Aorta (tissue), 5 donors: ENCODE results near the gene LRFN3. TPM values are rescaled to one million over a fixed set of nuclear protein-coding genes. Genes with fewer than 3 reads are reported as not detected.

Experiments
- ATAC-seq: fragments of 200-7000 bp; cut with Tn5 transposase; one replicate; pipeline ENCODE4 v1.9.1; 2022; ENCODE audit warnings: moderate library complexity; ENCODE audit not compliant: low FRiP score
- DNase-seq, 2 donors: peaks; one replicate each; pipeline ENCODE4 v3.0.0-alpha.2; 2020
- H3K27ac ChIP-seq, 2 donors: one replicate each; pipeline ENCODE4 v1.5.1; 2013; ENCODE audit warnings: low read length in 2 of 2, mild to moderate bottlenecking in 2 of 2, moderate library complexity in 2 of 2, control low read depth in 1 of 2, inconsistent platforms in 1 of 2, low read depth in 1 of 2
- H3K27me3 ChIP-seq, 2 donors: one replicate each; pipeline ENCODE4 v1.6.1; 2013; ENCODE audit warnings: control low read depth in 1 of 2, low read length in 1 of 2, mild to moderate bottlenecking in 1 of 2, moderate library complexity in 1 of 2; ENCODE audit not compliant: insufficient read depth in 2 of 2, control insufficient read depth in 1 of 2
- H3K36me3 ChIP-seq, 2 donors: one replicate each; pipeline ENCODE4 v1.6.1; 2013; ENCODE audit warnings: control low read depth in 1 of 2, low read length in 1 of 2, mild to moderate bottlenecking in 1 of 2; ENCODE audit not compliant: insufficient read depth in 2 of 2, control insufficient read depth in 1 of 2
- H3K4me1 ChIP-seq, 2 donors: one replicate each; pipeline ENCODE4 v1.6.1; 2013; ENCODE audit warnings: low read length in 2 of 2, control low read depth in 1 of 2, mild to moderate bottlenecking in 1 of 2, moderate library complexity in 1 of 2; ENCODE audit not compliant: insufficient read depth in 2 of 2, control insufficient read depth in 1 of 2
- H3K4me3 ChIP-seq, 2 donors: one replicate each; pipeline ENCODE4 v1.5.1; 2013; ENCODE audit warnings: low read length in 2 of 2, control low read depth in 1 of 2, mild to moderate bottlenecking in 1 of 2
- H3K9me3 ChIP-seq: one replicate; pipeline ENCODE4 v1.6.1; 2013; ENCODE audit warnings: mild to moderate bottlenecking, low read length; ENCODE audit not compliant: control insufficient read depth
- WGBS, 2 donors: extraction: QIAGEN DNeasy Blood & Tissue Kit; methylation state at CpG; one replicate each; pipeline ENCODE4 v1.1.7; 2013; 5-methylcytosine and 5-hydroxymethylcytosine counted together
- intact Hi-C, 2 donors: fragments of 100-400 bp; cut with DNase I; formaldehyde crosslinking; loops; one replicate each; pipeline versions ENCODE4 v1.14.2 to v1.15.0; 2022
- polyA plus RNA-seq, 2 donors: library from polyadenylated mRNA; stranded (reverse); fragments of 200-250 nt; gene quantifications; one replicate each; pipeline ENCODE4 v1.2.3, GENCODE V29; 2013
- total RNA-seq, 2 donors: library from RNA; stranded (reverse); fragmentation: NEBNext Ultra II Directional; extraction: Animal tissue kit (Norgen Biotek cat#: 25700); gene quantifications; one replicate each; pipeline ENCODE4 v1.2.1, GENCODE V29; 2021
- donor health status: healthy with polysubstance abuse.
- donor health status: Bipolar disorder and iron deficiency.
- donor health status: DM: no; HTN: no; CAD: no.
- donor health status: DM: no; HTN: no; CAD: no.
- donor health status: DM: yes; HTN: yes; CAD: no.

The LRFN3 gene
- total and polyA plus RNA-seq, 4 donors = 2.0 to 15.1 (median 10.3) TPM

DNA sequence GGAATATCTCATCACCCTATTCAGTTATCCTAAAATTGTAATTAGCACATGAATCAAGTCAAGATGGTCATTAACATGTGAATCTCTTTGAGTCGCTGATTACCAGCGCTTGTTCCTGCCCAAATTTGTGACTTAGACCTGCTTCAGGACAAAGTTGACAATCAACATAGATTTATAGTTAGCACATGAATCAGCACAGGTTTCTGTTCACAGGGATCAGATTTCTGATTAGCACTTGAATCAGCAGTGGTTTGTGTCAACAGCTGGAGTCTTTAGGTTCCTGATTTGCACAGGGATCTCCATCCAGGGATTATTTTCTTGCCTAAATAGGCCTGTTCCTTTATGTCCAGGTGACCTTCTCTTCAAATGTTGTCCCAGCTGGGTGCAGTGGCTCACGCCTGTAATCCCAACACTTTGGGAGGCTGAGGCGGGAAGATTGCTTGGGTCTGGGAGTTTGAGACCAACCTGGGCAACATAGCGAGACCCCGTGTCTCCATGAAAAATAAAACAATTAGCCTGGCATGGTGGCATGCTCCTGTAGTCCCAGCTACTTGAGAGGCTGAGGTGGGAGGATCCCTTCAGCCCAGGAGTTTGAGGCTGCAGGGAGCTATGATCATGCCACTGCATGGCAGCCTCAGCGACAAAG lies 3.8 kb upstream of the LRFN3 start:
- Histone ChIP-seq H3K4me1 (no peaks in the 10 kb centered on the region), H3K4me3 (no peak overlapping the region), H3K27ac (no peak overlapping the region), H3K36me3 (no peaks in the 10 kb centered on the region), H3K27me3 (no peaks in the 10 kb centered on the region), H3K9me3 (no peaks in the 10 kb centered on the region)
- ATAC-seq = no peak
- intact Hi-C loops = loop anchor here (5.0 to 10.0 kb wide), 2 partner anchors 58 to 185 kb away; partner anchors contain the start of genes LIN37 (in 1 of the 2), PSENEN (in 1 of the 2) and U2AF1L4 (in 1 of the 2)
- DNase-seq = no peak
- 53 to 59% methylated on average over 7 of the region's 7 CpGs for WGBS, 2 donors

GRCh38 chr19:35936738-35937268 lies 629 bp downstream of the LRFN3 start:
- peak in 1 of 2 donors; percentile 26 for DNase-seq
- Histone ChIP-seq H3K9me3 (no peaks in the 10 kb centered on the region), H3K4me3 (peak overlapping the region; percentile 47 to 92), H3K27ac (no peak overlapping the region), H3K4me1 (no peaks in the 10 kb centered on the region), H3K36me3 (peaks cover 0 to 2% of the 10 kb centered on the region in 2 donors), H3K27me3 (no peaks in the 10 kb centered on the region)
- no peak for ATAC-seq
- WGBS, 2 donors = 21 to 23% methylated on average over 11 of the region's 11 CpGs
- intact Hi-C loops = loop anchor here in 1 of 2 donors (10.0 kb wide), 1 partner anchor 62 kb away; no protein-coding TSS in a partner anchor

DNA sequence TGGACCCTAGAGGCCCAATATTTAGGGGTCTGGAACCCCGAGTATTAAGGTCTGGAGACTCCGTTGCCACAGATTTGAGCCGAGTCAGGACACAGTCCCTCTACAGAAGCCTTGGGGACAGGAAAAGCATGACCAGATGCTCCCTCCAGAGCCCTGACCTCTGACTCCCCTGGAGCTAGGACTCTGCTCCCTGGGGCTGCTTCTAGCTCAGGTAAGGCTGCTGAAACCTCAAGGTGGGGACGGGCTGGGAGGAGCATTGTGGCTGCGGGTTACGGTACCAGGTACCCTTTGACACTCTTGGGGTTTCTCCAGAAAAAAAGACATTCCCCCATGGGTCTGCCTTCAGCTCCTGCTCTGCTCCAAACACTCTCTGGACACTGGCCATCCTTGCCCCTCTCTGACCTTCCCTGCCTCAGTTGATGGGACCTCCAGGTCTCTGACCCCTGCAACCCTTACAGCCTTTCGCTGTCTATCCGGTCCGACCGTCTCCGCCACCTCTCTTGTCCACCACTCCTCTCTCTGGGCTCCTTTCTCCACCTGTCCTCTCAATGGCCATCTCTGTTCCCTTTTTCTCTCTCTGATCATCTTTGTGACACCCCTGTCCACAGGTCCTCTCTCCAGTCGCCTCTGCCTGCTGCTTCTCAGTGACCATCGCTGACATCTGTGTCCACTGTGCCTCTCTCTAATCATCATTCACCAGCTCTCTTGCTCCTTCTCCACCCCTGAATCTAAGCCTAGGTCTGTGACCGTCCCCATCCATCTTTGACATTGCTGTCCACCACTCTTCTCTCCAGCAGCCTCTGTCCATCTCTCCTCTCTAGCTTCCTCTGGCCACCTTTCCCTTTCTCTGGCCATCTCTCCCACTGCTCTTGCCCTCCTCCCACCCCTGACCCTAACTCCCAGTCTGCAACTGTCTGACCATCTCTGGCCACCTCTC lies 1.4 kb downstream of the LRFN3 start:
- DNase-seq (peak in 1 of 2 donors; percentile 48), ATAC-seq (peak; percentile 3)
- H3K27ac ChIP-seq = no peak overlapping the region
- H3K4me1 ChIP-seq = no peaks in the 10 kb centered on the region
- peak overlapping the region in 1 of 2 donors; percentile 47 for H3K4me3 ChIP-seq
- H3K9me3 ChIP-seq = no peaks in the 10 kb centered on the region
- peaks cover 0 to 4% of the 10 kb centered on the region in 2 donors for H3K36me3 ChIP-seq
- no peaks in the 10 kb centered on the region for H3K27me3 ChIP-seq
- intact Hi-C loops = loop anchor here in 1 of 2 donors (10.0 kb wide), 1 partner anchor 63 kb away; no protein-coding TSS in a partner anchor
- 41 to 43% methylated on average over 14 of the region's 14 CpGs for whole genome bisulfite sequencing, 2 donors

DNA sequence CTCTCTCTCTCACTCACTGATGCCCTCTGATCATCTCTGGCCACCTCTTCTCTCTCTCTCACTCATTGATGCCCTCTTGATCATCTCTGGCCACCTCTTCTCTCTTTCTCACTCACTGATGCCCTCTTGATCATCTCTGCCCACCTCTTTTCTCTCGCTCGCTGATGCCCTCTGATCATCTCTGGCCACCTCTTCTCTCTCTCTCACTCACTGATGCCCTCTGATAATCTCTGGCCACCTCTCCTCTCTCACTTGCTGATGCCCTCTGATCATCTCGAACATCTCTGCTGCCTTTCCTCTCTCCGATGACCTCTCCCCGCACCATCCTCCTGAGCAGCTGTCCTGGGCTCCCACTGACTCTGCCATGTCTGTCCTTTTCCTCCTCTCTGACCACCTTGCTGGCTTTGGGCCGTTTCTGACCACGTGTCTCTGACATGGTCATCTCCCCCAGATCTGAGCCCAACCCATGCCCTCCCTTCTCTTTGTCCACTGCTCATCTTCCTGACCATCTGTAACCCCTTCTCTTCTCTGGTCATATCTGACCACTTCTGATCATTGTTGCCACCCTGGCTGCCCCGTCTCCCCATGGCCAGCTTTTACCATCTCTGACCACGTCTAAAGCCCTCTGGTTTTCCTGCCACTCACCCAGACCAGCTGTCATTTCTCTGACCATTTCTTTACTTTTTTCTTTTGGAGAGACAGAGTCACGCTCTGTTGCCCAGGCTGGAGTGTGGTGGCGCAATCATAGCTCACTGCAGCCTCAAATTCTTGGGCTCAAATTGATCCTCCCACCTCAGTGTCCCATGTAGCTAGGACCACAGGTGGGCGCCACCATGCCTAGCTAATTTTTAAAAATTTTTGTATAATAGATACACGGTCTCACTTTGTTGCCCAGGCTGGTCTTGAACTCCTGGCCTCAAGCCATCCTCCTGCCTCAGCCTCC lies 2.4 kb downstream of the LRFN3 start:
- no peak for ATAC-seq
- 80 to 81% methylated on average over 13 of the region's 13 CpGs for WGBS, 2 donors
- peaks cover 0 to 4% of the 10 kb centered on the region in 2 donors for H3K36me3 ChIP-seq
- H3K4me3 ChIP-seq = no peak overlapping the region
- peak in 1 of 2 donors; percentile 38 for DNase-seq
- no peak overlapping the region for H3K27ac ChIP-seq
- H3K9me3 ChIP-seq = no peaks in the 10 kb centered on the region
- H3K4me1 ChIP-seq = no peaks in the 10 kb centered on the region
- no peaks in the 10 kb centered on the region for H3K27me3 ChIP-seq
- intact Hi-C loops = loop anchor here in 1 of 2 donors (10.0 kb wide), 1 partner anchor 64 kb away; no protein-coding TSS in a partner anchor

GRCh38 chr19:35939307-35940077 lies 3.3 kb downstream of the LRFN3 start:
- peaks cover 0 to 4% of the 10 kb centered on the region in 2 donors for H3K36me3 ChIP-seq
- H3K4me1 ChIP-seq = no peaks in the 10 kb centered on the region
- ATAC-seq (no peak), DNase-seq (peak in 1 of 2 donors; percentile 73)
- H3K4me3 ChIP-seq = no peak overlapping the region
- 93 to 95% methylated on average over 53 to 55 of the region's 55 CpGs for WGBS, 2 donors
- no peak overlapping the region for H3K27ac ChIP-seq
- no peaks in the 10 kb centered on the region for H3K27me3 ChIP-seq
- no peaks in the 10 kb centered on the region for H3K9me3 ChIP-seq
- intact Hi-C loops = loop anchor here in 1 of 2 donors (10.0 kb wide), 1 partner anchor 65 kb away; no protein-coding TSS in a partner anchor

DNA sequence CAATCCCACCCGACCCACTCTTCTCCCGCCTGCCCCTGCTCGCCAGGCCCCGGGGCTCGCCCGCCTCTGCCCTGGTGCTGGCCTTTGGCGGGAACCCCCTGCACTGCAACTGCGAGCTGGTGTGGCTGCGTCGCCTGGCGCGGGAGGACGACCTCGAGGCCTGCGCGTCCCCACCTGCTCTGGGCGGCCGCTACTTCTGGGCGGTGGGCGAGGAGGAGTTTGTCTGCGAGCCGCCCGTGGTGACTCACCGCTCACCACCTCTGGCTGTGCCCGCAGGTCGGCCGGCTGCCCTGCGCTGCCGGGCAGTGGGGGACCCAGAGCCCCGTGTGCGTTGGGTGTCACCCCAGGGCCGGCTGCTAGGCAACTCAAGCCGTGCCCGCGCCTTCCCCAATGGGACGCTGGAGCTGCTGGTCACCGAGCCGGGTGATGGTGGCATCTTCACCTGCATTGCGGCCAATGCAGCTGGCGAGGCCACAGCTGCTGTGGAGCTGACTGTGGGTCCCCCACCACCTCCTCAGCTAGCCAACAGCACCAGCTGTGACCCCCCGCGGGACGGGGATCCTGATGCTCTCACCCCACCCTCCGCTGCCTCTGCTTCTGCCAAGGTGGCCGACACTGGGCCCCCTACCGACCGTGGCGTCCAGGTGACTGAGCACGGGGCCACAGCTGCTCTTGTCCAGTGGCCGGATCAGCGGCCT lies 4.1 kb downstream of the LRFN3 start:
- Histone ChIP-seq H3K27me3 (no peaks in the 10 kb centered on the region), H3K4me1 (no peaks in the 10 kb centered on the region), H3K36me3 (peaks cover 0 to 6% of the 10 kb centered on the region in 2 donors), H3K4me3 (no peak overlapping the region), H3K27ac (no peak overlapping the region), H3K9me3 (no peaks in the 10 kb centered on the region)
- 95 to 96% methylated on average over 50 to 51 of the region's 51 CpGs for WGBS, 2 donors
- DNase-seq (peak in 1 of 2 donors; percentile 71), ATAC-seq (no peak)
- intact Hi-C loops = no loop called here

DNA sequence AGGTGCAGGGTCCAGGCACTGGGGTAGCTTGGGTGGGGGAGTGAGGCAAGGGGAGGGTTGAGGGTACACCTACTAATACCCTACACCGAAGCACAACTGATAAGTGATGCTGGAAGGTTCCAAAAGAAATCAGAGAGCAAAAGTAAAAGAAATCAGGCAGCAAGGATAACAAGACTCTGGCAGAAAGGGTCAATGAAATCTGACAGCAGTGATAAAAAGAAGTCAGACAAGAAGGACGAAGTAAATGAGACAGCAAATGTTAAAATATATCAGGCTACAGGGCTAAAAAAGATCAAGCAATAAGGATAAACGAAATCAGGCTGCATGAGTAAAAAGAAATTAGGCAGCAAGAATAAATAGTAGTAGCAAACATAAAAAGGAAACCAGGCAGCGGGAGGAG lies 4.7 kb downstream of the LRFN3 start:
- no peak for DNase-seq
- Histone ChIP-seq H3K9me3 (no peaks in the 10 kb centered on the region), H3K36me3 (peaks cover 0 to 6% of the 10 kb centered on the region in 2 donors), H3K4me3 (no peak overlapping the region), H3K4me1 (no peaks in the 10 kb centered on the region), H3K27me3 (no peaks in the 10 kb centered on the region), H3K27ac (no peak overlapping the region)
- 61 to 67% methylated on average over 4 of the region's 4 CpGs for WGBS, 2 donors
- intact Hi-C loops = no loop called here
- ATAC-seq = no peak
